SK-N-SH treated with all-trans-retinoic acid at 6 μM for 48 hours (cell line): Measurements from ENCODE around the gene GDPD4.

Experiments used
- ATAC-seq: fragments of 200-7000 bp; cut with Tn5 transposase; 3 replicates; pipeline ENCODE4 v1.9.1; 2020; ENCODE audit warnings: mild to moderate bottlenecking, moderate library complexity
- BACH2 ChIP-seq: fragments of 250-450 bp; sonication (Bioruptor Pico); IDR thresholded peaks from 2 replicates; pipeline ENCODE4 v1.9.0; 2021; ENCODE audit warnings: mild to moderate bottlenecking, borderline replicate concordance
- CSDC2 ChIP-seq: fragments of 250-450 bp; sonication (Bioruptor Pico); IDR thresholded peaks from 2 replicates; pipeline ENCODE4 v1.5.0; 2020; ENCODE audit warnings: mild to moderate bottlenecking, moderate library complexity
- GLIS3 ChIP-seq: fragments of 250-450 bp; sonication (Bioruptor Pico); IDR thresholded peaks from 2 replicates; pipeline ENCODE4 v1.5.0; 2020; ENCODE audit warnings: mild to moderate bottlenecking, moderate library complexity
- ISL1 ChIP-seq: fragments of 250-450 bp; sonication (Bioruptor Pico); IDR thresholded peaks from 2 replicates; pipeline ENCODE4 v2.1.2; 2022; ENCODE audit warnings: mild to moderate bottlenecking, moderate library complexity
- OSR1 ChIP-seq: fragments of 250-450 bp; sonication (Bioruptor Pico); IDR thresholded peaks from 2 replicates; pipeline ENCODE4 v1.8.0; 2022; ENCODE audit warnings: moderate library complexity, mild to moderate bottlenecking, inconsistent platforms
- PPARA ChIP-seq: fragments of 250-450 bp; sonication (Bioruptor Pico); IDR thresholded peaks from 2 replicates; pipeline ENCODE4 v1.5.0; 2020; ENCODE audit warnings: mild to moderate bottlenecking, borderline replicate concordance
- RARB ChIP-seq: fragments of 250-450 bp; sonication (Bioruptor Pico); IDR thresholded peaks from 2 replicates; pipeline ENCODE4 v1.8.0; 2021; ENCODE audit warnings: mild to moderate bottlenecking, moderate library complexity
- SNAI2 ChIP-seq: fragments of 250-450 bp; sonication (Bioruptor Pico); IDR thresholded peaks from 2 replicates; pipeline ENCODE4 v1.5.0; 2020; ENCODE audit warnings: mild to moderate bottlenecking, moderate library complexity
- TCF4 ChIP-seq: fragments of 250-450 bp; sonication (Bioruptor Pico); IDR thresholded peaks from 2 replicates; pipeline ENCODE4 v1.8.0; 2021; ENCODE audit warnings: mild to moderate bottlenecking, moderate library complexity, borderline replicate concordance
- TOX ChIP-seq: fragments of 250-450 bp; sonication (Bioruptor Pico); IDR thresholded peaks from 2 replicates; pipeline ENCODE4 v1.8.0; 2021; ENCODE audit warnings: mild to moderate bottlenecking, moderate library complexity, borderline replicate concordance
- ZC3H10 ChIP-seq: fragments of 250-450 bp; sonication (Bioruptor Pico); IDR thresholded peaks from 2 replicates; pipeline ENCODE4 v1.5.1; 2021; ENCODE audit warnings: mild to moderate bottlenecking, moderate library complexity
- ZFP3 ChIP-seq: fragments of 250-450 bp; sonication (Bioruptor Pico); IDR thresholded peaks from 2 replicates; pipeline ENCODE4 v1.5.0; 2020; ENCODE audit warnings: mild to moderate bottlenecking, moderate library complexity
- ZFP30 ChIP-seq: fragments of 450-650 bp; formaldehyde crosslinking; IDR thresholded peaks from 2 replicates; pipeline ENCODE4 v1.5.0; 2022; ENCODE audit warnings: mild to moderate bottlenecking, moderate library complexity
- ZNF565 ChIP-seq: fragments of 450-650 bp; formaldehyde crosslinking; conservative IDR thresholded peaks from 2 replicates; pipeline ENCODE4 v1.5.0; 2020; ENCODE audit warnings: low read depth, mild to moderate bottlenecking, moderate library complexity
- ZNF70 ChIP-seq: fragments of 450-650 bp; formaldehyde crosslinking; IDR thresholded peaks from 2 replicates; pipeline ENCODE4 v1.5.0; 2020; ENCODE audit warnings: mild to moderate bottlenecking, moderate library complexity
- ZNF8 ChIP-seq: fragments of 450-650 bp; formaldehyde crosslinking; IDR thresholded peaks from 2 replicates; pipeline ENCODE4 v1.5.0; 2020; ENCODE audit warnings: mild to moderate bottlenecking, moderate library complexity
- TF ChIP-seq, protein P1 (sequence below): fragments of 250-450 bp; sonication (Bioruptor Pico); IDR thresholded peaks from 2 replicates; pipeline ENCODE4 v1.5.1; 2021; ENCODE audit warnings: mild to moderate bottlenecking, moderate library complexity
- TF ChIP-seq, protein P2 (sequence below): fragments of 250-450 bp; sonication (Bioruptor Pico); IDR thresholded peaks from 2 replicates; pipeline ENCODE4 v1.5.0; 2020; ENCODE audit warnings: mild to moderate bottlenecking, moderate library complexity
- TF ChIP-seq, protein P3 (sequence below): fragments of 250-450 bp; sonication (Bioruptor Pico); IDR thresholded peaks from 2 replicates; pipeline ENCODE4 v1.8.0; 2020; ENCODE audit warnings: mild to moderate bottlenecking, moderate library complexity, borderline replicate concordance
- TF ChIP-seq, protein P4 (sequence below): fragments of 250-450 bp; sonication (Bioruptor Pico); IDR thresholded peaks from 2 replicates; pipeline ENCODE4 v1.8.0; 2021; ENCODE audit warnings: low read depth, mild to moderate bottlenecking, moderate library complexity, borderline replicate concordance

The GDPD4 gene

DNA sequence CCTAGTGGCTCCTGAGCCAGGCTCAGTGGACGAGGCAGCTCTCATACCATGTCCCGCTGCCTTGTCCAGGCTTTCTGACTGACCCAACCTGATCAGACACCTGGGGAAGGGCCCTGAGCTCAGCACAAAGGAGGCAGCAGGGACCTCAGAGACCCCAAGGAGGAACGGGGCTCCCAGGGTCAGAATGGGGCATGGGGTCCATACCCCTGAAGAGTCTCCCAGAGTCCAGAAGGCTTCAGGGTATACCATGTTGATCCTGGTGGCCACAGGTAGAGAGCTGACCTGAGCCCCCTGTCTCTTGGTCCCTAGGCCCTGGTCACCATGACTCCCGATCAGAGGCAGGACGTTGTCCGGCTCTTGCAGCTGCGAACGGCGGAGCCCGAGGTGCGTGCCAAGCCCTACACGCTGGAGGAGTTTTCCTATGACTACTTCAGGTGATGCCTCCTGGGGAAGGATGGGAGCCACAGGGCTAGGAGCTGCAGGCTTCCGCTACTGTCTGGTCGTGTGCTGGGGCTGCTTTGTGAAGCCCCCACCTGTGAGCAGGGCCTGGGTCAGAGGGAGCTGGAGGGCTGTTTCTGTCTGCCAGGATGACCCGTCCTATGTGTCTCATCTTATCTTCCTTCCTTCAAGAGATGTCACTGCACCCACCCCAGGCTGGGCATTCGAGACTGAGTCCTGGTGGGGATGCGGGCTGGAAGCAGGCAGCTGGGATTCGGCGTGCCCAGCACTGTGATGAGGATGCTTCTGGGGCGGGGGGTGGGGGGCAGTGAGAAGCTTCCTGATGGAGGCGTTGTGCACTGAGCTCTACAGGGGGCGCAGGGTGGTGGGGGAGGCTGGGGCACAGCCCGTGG lies 99.3 kb downstream of the GDPD4 start:
- ATAC-seq = no peak
- TF ChIP-seq ZC3H10 (CRISPR knock-in tag) (no peak), GLIS3 (no peak), RARB (no peak), TCF4 (CRISPR knock-in tag) (no peak), ZNF8 (CRISPR knock-in tag) (no peak), CSDC2 (CRISPR knock-in tag) (no peak)
- TF ChIP-seq, protein P1, sequence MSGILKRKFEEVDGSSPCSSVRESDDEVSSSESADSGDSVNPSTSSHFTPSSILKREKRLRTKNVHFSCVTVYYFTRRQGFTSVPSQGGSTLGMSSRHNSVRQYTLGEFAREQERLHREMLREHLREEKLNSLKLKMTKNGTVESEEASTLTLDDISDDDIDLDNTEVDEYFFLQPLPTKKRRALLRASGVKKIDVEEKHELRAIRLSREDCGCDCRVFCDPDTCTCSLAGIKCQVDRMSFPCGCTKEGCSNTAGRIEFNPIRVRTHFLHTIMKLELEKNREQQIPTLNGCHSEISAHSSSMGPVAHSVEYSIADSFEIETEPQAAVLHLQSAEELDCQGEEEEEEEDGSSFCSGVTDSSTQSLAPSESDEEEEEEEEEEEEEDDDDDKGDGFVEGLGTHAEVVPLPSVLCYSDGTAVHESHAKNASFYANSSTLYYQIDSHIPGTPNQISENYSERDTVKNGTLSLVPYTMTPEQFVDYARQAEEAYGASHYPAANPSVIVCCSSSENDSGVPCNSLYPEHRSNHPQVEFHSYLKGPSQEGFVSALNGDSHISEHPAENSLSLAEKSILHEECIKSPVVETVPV (CRISPR knock-in tag) = no peak
- TF ChIP-seq, protein P2, sequence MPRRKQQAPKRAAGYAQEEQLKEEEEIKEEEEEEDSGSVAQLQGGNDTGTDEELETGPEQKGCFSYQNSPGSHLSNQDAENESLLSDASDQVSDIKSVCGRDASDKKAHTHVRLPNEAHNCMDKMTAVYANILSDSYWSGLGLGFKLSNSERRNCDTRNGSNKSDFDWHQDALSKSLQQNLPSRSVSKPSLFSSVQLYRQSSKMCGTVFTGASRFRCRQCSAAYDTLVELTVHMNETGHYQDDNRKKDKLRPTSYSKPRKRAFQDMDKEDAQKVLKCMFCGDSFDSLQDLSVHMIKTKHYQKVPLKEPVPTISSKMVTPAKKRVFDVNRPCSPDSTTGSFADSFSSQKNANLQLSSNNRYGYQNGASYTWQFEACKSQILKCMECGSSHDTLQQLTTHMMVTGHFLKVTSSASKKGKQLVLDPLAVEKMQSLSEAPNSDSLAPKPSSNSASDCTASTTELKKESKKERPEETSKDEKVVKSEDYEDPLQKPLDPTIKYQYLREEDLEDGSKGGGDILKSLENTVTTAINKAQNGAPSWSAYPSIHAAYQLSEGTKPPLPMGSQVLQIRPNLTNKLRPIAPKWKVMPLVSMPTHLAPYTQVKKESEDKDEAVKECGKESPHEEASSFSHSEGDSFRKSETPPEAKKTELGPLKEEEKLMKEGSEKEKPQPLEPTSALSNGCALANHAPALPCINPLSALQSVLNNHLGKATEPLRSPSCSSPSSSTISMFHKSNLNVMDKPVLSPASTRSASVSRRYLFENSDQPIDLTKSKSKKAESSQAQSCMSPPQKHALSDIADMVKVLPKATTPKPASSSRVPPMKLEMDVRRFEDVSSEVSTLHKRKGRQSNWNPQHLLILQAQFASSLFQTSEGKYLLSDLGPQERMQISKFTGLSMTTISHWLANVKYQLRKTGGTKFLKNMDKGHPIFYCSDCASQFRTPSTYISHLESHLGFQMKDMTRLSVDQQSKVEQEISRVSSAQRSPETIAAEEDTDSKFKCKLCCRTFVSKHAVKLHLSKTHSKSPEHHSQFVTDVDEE (CRISPR knock-in tag) = no peak
- TF ChIP-seq, protein P3, sequence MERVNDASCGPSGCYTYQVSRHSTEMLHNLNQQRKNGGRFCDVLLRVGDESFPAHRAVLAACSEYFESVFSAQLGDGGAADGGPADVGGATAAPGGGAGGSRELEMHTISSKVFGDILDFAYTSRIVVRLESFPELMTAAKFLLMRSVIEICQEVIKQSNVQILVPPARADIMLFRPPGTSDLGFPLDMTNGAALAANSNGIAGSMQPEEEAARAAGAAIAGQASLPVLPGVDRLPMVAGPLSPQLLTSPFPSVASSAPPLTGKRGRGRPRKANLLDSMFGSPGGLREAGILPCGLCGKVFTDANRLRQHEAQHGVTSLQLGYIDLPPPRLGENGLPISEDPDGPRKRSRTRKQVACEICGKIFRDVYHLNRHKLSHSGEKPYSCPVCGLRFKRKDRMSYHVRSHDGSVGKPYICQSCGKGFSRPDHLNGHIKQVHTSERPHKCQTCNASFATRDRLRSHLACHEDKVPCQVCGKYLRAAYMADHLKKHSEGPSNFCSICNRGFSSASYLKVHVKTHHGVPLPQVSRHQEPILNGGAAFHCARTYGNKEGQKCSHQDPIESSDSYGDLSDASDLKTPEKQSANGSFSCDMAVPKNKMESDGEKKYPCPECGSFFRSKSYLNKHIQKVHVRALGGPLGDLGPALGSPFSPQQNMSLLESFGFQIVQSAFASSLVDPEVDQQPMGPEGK (CRISPR knock-in tag) = no peak

DNA sequence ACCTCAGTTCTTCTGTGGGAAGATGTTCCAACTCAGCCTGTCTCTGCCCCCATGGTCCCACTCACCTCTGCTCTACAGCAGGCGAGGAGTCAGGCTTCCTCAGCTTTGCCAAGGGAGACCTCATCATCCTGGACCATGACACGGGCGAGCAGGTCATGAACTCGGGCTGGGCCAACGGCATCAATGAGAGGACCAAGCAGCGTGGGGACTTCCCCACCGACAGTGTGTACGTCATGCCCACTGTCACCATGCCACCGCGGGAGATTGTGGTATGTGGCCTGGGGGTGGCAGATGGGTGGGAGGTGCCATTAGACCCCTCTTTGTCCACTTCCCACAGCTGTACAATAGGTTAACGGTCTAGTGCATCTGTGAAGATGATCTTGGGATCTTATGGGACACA lies 100.1 kb downstream of the GDPD4 start:
- TF ChIP-seq RARB (no peak), TCF4 (CRISPR knock-in tag) (no peak), ZFP30 (CRISPR knock-in tag) (no peak), PPARA (CRISPR knock-in tag) (no peak), ISL1 (CRISPR knock-in tag) (no peak), GLIS3 (no peak), ZNF70 (CRISPR knock-in tag) (no peak), SNAI2 (CRISPR knock-in tag) (no peak), OSR1 (no peak), TOX (no peak), ZFP3 (CRISPR knock-in tag) (no peak), ZC3H10 (CRISPR knock-in tag) (no peak), CSDC2 (CRISPR knock-in tag) (no peak), ZNF565 (no peak)
- TF ChIP-seq, protein P4, sequence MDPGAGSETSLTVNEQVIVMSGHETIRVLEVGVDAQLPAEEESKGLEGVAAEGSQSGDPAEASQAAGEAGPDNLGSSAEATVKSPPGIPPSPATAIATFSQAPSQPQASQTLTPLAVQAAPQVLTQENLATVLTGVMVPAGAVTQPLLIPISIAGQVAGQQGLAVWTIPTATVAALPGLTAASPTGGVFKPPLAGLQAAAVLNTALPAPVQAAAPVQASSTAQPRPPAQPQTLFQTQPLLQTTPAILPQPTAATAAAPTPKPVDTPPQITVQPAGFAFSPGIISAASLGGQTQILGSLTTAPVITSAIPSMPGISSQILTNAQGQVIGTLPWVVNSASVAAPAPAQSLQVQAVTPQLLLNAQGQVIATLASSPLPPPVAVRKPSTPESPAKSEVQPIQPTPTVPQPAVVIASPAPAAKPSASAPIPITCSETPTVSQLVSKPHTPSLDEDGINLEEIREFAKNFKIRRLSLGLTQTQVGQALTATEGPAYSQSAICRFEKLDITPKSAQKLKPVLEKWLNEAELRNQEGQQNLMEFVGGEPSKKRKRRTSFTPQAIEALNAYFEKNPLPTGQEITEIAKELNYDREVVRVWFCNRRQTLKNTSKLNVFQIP (CRISPR knock-in tag) = no peak
- no peak for ATAC-seq

DNA sequence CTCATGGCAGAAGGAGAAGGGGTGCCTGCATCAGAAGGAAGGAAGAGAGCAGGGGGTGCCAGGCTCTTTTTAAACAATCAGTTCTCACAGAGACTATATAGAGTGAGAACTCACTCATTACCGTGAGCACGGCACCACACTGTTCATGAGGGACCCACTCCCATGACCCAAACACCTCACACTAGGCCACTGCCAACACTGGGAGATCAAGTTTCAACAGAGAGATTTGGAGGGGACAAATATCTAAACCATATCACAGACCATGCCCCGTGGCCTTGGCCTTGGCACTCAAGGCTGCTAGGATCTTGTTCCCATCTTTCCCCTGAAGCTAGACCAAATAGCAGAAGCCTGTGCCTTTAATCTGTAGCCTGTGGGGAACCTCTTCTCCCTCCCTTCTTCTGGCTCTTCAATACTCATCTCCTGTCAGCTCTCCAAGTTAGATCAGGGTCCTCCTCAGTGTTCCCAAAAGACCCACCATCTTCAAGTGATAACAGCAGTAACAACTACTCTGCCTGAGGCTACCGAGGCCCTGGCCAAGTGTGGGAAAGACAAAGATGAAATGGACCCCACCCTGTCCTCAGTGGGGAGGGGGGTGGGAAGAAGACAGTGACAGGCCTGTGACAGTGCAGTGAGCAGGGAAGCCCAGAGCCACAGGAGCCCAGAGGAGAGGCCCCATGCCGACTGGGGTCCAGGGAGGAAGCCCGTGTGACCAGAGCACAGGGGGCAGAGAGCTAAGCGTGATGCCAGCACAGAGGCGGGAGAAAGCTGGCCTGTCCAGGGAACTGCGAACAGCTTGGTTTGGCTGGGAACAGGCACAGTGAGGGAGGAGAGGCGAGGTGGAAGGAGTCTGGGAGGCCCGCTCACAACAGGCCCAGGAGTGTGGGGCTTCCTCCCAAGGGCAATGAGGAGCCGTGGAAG lies 100.9 kb downstream of the GDPD4 start:
- ATAC-seq = no peak
- TF ChIP-seq, protein P2 (CRISPR knock-in tag) = no peak
- no peak for TF ChIP-seq BACH2 (CRISPR knock-in tag)
- TF ChIP-seq RARB = no peak
- TF ChIP-seq ZNF70 (CRISPR knock-in tag) = no peak
- TF ChIP-seq, protein P1 (CRISPR knock-in tag) = no peak
- no peak for TF ChIP-seq OSR1
- no peak for TF ChIP-seq SNAI2 (CRISPR knock-in tag)
- no peak for TF ChIP-seq ZFP30 (CRISPR knock-in tag)
- TF ChIP-seq ISL1 (CRISPR knock-in tag) = no peak
- TF ChIP-seq TOX = no peak
- TF ChIP-seq ZFP3 (CRISPR knock-in tag) = no peak
- TF ChIP-seq PPARA (CRISPR knock-in tag) = no peak
- TF ChIP-seq, protein P4 (CRISPR knock-in tag) = no peak
- no peak for TF ChIP-seq ZC3H10 (CRISPR knock-in tag)
